Type B pancreatic cell (in vitro differentiated cells): ENCODE measurements around the gene LRRC74B. TPM values are rescaled to one million over a fixed set of nuclear protein-coding genes. Genes with fewer than 3 reads are reported as not detected.

Experiments
- DNase-seq: peaks from one replicate; pipeline ENCODE4 v3.0.0; 2021; ENCODE audit warnings: mixed read lengths; ENCODE audit not compliant: unreplicated experiment; ENCODE audit errors: extremely low spot score
- H3K27ac Mint-ChIP-seq: 2 replicates; pipeline ENCODE4 v1.8.0; 2021; ENCODE audit warnings: mild to moderate bottlenecking, mixed read lengths
- H3K27me3 Mint-ChIP-seq: 2 replicates; pipeline ENCODE4 v1.8.0; 2021; ENCODE audit warnings: mixed read lengths
- H3K36me3 Mint-ChIP-seq: 2 replicates; pipeline ENCODE4 v1.8.0; 2021; ENCODE audit warnings: mixed read lengths
- H3K4me1 Mint-ChIP-seq: one replicate; pipeline ENCODE4 v1.8.0; 2021; ENCODE audit warnings: mixed read lengths; ENCODE audit not compliant: unreplicated experiment
- H3K4me3 Mint-ChIP-seq: 2 replicates; pipeline ENCODE4 v1.8.0; 2021; ENCODE audit warnings: mild to moderate bottlenecking, mixed read lengths
- H3K9me3 Mint-ChIP-seq: 2 replicates; pipeline ENCODE4 v1.8.0; 2021; ENCODE audit warnings: mixed read lengths
- total RNA-seq: library from RNA; stranded (reverse); gene quantifications from 2 replicates; pipeline ENCODE4 v1.2.1, GENCODE V29; 2021; ENCODE audit warnings: low replicate concordance
- TF ChIP-seq, protein P1 (sequence below): fragments of 200-600 bp; sonication (generic); conservative IDR thresholded peaks from 2 replicates; pipeline ENCODE4 v1.5.0; 2021; ENCODE audit warnings: antibody characterized with exemption, mild to moderate bottlenecking

Gene LRRC74B
- total RNA-seq, 1 donor from 2014 or later, result 0.65 TPM

DNA sequence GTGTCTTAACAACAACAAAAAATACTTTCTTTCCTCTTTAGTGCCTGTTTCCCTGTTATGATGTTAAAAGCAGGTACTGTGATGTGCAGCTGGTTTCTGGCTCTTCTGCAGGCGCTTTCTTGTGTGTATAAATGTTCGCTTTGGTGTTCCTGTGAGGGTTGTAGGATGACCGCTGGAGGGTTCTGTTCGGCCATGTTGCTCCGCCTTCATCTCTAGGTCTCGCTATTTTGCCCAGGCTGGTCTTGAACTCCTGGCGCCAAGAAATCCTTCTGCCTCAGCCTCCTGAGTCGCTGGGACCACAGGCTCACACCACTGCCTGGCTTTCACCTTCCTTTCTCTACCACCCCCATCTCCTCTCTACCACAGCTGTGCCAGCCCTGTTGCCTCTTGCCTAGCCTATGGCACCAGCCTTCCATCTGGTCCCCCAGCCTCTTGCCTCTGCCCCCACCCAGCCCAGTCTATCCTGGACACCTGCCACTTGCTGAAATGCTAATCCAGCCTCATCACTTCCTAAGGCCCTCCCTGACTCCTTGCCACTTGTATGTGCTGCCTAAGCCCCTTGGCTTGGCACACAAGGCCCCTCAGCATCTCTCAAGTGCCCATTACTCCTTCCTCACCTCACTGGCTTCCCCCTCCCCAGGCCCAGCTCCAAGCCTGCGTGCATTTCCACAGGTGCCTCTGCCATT, 5.5 kb downstream of the LRRC74B start:
- TF ChIP-seq, protein P1, sequence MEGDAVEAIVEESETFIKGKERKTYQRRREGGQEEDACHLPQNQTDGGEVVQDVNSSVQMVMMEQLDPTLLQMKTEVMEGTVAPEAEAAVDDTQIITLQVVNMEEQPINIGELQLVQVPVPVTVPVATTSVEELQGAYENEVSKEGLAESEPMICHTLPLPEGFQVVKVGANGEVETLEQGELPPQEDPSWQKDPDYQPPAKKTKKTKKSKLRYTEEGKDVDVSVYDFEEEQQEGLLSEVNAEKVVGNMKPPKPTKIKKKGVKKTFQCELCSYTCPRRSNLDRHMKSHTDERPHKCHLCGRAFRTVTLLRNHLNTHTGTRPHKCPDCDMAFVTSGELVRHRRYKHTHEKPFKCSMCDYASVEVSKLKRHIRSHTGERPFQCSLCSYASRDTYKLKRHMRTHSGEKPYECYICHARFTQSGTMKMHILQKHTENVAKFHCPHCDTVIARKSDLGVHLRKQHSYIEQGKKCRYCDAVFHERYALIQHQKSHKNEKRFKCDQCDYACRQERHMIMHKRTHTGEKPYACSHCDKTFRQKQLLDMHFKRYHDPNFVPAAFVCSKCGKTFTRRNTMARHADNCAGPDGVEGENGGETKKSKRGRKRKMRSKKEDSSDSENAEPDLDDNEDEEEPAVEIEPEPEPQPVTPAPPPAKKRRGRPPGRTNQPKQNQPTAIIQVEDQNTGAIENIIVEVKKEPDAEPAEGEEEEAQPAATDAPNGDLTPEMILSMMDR, result no peak
- H3K4me1 Mint-ChIP-seq, result peaks cover 4% of the 10 kb centered on the region
- DNase-seq, result no peak
- H3K36me3 Mint-ChIP-seq, result no peaks in the 10 kb centered on the region
- H3K27ac Mint-ChIP-seq, result no peak overlapping the region
- no peaks in the 10 kb centered on the region for H3K27me3 Mint-ChIP-seq
- no peaks in the 10 kb centered on the region for H3K9me3 Mint-ChIP-seq
- no peak overlapping the region for H3K4me3 Mint-ChIP-seq

DNA sequence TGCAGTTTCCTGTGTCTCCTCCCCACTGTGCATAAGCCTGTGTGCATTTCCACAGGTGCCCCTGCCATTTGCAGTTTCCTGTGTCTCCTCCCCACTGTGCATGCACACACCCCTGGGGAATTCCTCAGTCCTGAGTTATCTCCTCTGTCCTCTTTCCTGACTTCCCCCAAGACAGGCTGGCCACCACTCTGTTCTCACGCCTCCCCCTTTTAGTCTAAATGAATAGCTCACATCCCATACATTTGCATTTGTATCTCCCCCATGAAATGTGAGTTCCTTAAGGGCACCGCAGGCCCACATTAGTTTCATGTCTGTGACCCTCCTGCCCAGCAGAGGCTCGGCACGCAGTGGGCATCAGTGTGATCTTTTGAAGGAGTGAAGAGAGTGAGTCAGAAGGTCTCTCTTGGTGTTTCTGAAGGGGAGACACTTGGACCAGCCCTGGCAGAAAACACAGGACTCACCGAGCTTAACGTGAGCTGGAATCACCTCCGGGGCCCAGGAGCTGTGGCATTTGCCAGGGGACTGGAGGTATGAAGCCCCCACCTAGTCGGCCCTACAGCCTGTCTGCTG, 6.2 kb downstream of the LRRC74B start:
- DNase-seq, result no peak
- TF ChIP-seq, protein P1, result no peak
- peaks cover 10% of the 10 kb centered on the region for H3K4me1 Mint-ChIP-seq
- no peaks in the 10 kb centered on the region for H3K27me3 Mint-ChIP-seq
- no peak overlapping the region for H3K4me3 Mint-ChIP-seq
- H3K27ac Mint-ChIP-seq, result no peak overlapping the region
- no peaks in the 10 kb centered on the region for H3K36me3 Mint-ChIP-seq
- no peaks in the 10 kb centered on the region for H3K9me3 Mint-ChIP-seq

DNA sequence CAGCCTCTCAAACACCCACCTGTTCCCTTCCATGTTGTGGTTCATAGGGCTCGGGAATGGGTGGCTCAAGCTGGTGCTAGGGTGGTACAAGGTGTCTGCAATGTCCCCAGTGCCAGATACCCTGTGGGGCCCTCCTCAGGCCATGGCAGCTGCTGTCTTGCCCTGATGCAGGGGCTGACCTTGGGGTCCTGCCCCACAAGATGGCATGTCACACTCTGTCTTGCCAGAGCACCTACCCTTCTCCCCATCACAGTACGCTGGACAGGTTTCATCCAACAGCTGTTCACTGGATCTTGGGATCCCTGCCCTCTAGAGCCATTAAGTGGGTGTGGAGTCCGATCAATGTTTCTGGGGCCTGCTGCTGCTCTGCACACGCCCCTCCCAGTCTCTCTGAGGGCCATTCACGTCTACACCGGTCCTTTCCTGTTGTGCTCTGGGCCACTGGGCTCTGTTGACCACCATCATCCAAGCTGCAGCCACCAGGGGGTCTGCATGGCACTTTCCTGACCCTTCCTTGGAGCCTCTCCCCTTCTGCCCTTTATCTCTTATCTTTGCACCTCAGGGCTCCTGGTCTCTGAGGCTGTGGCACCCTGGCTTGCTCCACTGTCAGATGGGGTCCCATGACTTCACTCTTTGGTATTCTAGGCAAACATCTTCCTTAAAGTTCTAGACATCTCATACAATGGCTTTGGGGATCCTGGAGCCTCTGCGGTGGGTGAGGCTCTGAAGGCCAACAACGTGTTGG, 7.1 kb downstream of the LRRC74B start:
- Mint-ChIP-seq H3K9me3 (no peaks in the 10 kb centered on the region), H3K36me3 (no peaks in the 10 kb centered on the region), H3K27me3 (no peaks in the 10 kb centered on the region), H3K27ac (no peak overlapping the region), H3K4me3 (no peak overlapping the region), H3K4me1 (peaks cover 10% of the 10 kb centered on the region)
- no peak for DNase-seq
- TF ChIP-seq, protein P1, result no peak

DNA sequence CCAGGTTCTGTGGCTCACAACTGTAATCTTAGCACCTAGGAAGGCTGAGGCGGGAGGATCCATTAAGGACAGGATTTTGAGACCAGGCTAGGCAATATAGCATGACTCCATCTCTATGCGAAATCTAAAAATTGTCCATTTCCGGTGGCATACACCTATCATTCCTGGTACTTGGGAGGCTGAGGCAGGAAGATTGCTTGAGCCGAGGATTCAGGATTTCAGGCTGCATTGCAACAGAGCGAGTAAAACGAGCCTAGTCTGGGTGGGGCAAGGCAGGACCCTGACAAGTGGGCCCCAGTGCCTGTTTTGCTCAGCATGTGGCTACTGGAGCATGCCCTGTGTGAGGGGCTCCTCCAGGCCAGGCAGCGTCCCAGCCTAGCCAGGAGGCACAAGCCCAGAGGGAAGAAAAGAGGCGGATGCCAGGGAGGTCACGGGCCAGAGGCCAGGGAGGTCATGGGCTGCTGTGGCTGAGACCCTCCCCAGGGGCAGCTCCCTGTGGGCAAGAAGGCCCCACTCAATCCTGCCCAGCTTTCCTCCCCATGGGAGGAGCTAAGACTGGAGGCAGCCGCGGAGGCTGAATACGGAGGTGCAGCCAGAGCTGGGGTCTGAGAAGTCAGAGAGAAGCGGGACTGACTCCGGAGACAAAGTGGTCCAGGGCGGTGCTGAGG, 8.4 kb downstream of the LRRC74B start:
- Mint-ChIP-seq H3K27ac (no peak overlapping the region), H3K9me3 (no peaks in the 10 kb centered on the region), H3K4me1 (peaks cover 10% of the 10 kb centered on the region), H3K27me3 (no peaks in the 10 kb centered on the region), H3K4me3 (peak overlapping the region; percentile 20), H3K36me3 (no peaks in the 10 kb centered on the region)
- no peak for DNase-seq
- TF ChIP-seq, protein P1, result no peak

DNA sequence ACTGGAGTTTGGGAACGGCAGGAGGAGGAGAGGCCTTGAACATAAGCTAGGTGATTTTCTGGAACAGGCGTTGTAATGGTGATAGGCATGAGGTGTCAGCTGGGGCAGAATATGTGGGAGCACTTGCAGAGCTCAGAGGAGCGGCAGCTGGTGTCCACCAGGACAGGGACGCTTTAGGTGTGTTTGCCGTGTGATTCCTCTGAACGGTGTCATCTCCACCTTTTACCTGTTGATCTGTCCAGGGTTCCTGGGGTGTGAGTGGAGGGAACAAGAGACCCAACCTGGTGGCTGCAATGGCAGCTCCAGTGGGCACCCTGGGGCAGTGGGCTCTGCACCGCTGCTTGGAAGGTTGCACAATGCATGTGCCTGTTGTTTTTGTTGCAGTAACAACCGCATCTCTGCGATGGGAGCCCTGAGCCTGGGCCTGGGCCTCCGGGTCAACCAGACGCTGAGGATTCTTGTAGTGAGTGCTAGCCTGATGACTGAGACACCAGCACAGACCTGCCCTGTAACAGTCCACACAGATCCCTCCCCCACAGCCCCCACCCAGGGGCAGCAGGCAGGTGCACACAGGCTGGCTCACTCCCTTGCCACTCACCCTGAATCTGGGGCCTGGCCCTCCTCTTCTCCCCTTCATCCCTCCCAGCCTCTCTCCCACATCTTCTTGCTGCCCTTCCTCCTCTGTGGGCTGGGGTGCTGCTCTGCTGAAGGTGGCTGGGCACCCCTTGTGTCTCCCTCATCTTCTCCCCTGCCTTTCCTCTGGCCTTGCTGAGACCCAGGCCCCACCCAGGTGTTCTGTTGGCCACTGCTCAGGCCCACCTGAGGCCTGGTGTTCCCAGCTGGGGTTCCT, 9.2 kb downstream of the LRRC74B start:
- DNase-seq, result no peak
- no peak overlapping the region for H3K4me3 Mint-ChIP-seq

More for the DNA sequence above, 9.2 kb downstream of the LRRC74B start:
- no peaks in the 10 kb centered on the region for H3K9me3 Mint-ChIP-seq
- no peaks in the 10 kb centered on the region for H3K36me3 Mint-ChIP-seq
- H3K27ac Mint-ChIP-seq, result no peak overlapping the region
- no peaks in the 10 kb centered on the region for H3K27me3 Mint-ChIP-seq
- H3K4me1 Mint-ChIP-seq, result peaks cover 10% of the 10 kb centered on the region
- TF ChIP-seq, protein P1, result no peak
